Lower lobe of right lung (tissue), 2 donors: ENCODE measurements around the gene ITPK1. TPM values are rescaled to one million over a fixed set of nuclear protein-coding genes. Genes with fewer than 3 reads are reported as not detected.

ENCODE experiments used
- ATAC-seq, 2 donors: fragments of 200-7000 bp; cut with Tn5 transposase; one replicate each; pipeline ENCODE4 v1.9.1; 2020 to 2022; ENCODE audit warnings: mild to moderate bottlenecking in 2 of 2, moderate library complexity in 2 of 2
- DNase-seq: peaks from one replicate; pipeline ENCODE4 v3.0.0-alpha.2; 2020
- H3K27ac ChIP-seq: fragments of 200-600 bp; one replicate; pipeline ENCODE4 v1.8.0; 2022
- H3K27me3 ChIP-seq: fragments of 200-600 bp; one replicate; pipeline ENCODE4 v1.8.0; 2022; ENCODE audit warnings: low read depth
- H3K36me3 ChIP-seq: fragments of 200-600 bp; one replicate; pipeline ENCODE4 v1.8.0; 2022; ENCODE audit warnings: mild to moderate bottlenecking
- H3K4me1 ChIP-seq: fragments of 200-600 bp; one replicate; pipeline ENCODE4 v1.8.0; 2022
- H3K4me3 ChIP-seq: fragments of 200-600 bp; one replicate; pipeline ENCODE4 v1.8.0; 2022; ENCODE audit warnings: mild to moderate bottlenecking
- H3K9me3 ChIP-seq: fragments of 200-600 bp; one replicate; pipeline ENCODE4 v1.8.0; 2022
- intact Hi-C: fragments of 100-400 bp; cut with DNase I; formaldehyde crosslinking; loops from one replicate; pipeline ENCODE4 v1.11.0; 2022
- total RNA-seq: library from RNA; stranded (reverse); fragmentation: NEBNext Ultra II Directional; extraction: Animal tissue kit (Norgen Biotek cat#: 25700); gene quantifications from one replicate; pipeline ENCODE4 v1.2.1, GENCODE V29; 2021
- TF ChIP-seq, protein P1 (sequence below): fragments of 200-600 bp; IDR thresholded peaks from one replicate; pipeline ENCODE4 v1.8.0; 2022; ENCODE audit warnings: antibody characterized with exemption, mild to moderate bottlenecking
- donor health status: DM: no; HTN: yes; CAD: no; lungs with severe emphysema.

The ITPK1 gene
- total RNA-seq, 1 donor from 2014 or later: 129 TPM

DNA sequence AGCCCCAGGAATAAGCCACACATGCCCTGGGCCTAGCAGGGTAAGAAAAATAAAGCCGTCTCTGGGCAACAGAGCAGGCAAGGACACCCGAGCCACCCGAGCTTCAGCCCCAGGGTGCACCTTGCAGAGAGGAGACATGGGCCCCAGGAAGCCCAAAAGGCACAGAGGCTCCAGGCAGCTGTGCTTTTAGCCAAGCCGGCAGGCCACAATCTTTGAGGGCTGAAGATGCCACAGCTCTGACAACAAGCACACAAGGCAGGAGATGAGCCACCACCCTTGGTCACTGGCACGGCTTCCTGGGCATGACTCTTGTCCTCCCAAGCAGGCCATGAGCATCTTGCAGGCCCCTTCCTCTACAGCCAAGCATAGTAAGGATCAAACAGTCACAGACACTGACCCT lies 86.3 kb downstream of the ITPK1 start:
- Histone ChIP-seq H3K4me3 (no peak overlapping the region), H3K27ac (no peak overlapping the region), H3K9me3 (no peaks in the 10 kb centered on the region), H3K4me1 (peaks cover 28% of the 10 kb centered on the region), H3K27me3 (no peaks in the 10 kb centered on the region), H3K36me3 (no peaks in the 10 kb centered on the region)
- no peak for DNase-seq
- TF ChIP-seq, protein P1, sequence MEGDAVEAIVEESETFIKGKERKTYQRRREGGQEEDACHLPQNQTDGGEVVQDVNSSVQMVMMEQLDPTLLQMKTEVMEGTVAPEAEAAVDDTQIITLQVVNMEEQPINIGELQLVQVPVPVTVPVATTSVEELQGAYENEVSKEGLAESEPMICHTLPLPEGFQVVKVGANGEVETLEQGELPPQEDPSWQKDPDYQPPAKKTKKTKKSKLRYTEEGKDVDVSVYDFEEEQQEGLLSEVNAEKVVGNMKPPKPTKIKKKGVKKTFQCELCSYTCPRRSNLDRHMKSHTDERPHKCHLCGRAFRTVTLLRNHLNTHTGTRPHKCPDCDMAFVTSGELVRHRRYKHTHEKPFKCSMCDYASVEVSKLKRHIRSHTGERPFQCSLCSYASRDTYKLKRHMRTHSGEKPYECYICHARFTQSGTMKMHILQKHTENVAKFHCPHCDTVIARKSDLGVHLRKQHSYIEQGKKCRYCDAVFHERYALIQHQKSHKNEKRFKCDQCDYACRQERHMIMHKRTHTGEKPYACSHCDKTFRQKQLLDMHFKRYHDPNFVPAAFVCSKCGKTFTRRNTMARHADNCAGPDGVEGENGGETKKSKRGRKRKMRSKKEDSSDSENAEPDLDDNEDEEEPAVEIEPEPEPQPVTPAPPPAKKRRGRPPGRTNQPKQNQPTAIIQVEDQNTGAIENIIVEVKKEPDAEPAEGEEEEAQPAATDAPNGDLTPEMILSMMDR: no peak
- intact Hi-C loops: no loop called here
- ATAC-seq: no peak

DNA sequence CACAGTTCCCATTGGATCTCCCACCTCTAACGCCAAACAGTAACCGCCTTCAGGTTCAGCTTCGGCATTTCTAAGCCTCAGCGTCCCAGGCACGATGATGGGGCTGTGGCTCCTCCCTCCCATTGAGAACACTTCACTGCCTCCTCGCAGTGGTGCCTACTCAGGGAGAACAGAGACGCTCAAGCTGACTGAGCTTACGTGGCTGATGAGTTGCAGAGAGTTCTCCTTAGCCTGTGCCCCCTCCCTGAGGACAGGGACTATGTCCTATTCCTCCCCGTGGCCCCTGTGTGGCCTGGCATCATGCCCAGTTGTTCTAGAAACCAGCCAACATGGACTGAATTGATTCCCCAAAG lies 87.0 kb downstream of the ITPK1 start:
- DNase-seq: no peak
- H3K36me3 ChIP-seq: no peaks in the 10 kb centered on the region
- H3K9me3 ChIP-seq: no peaks in the 10 kb centered on the region
- TF ChIP-seq, protein P1: no peak
- H3K27ac ChIP-seq: no peak overlapping the region
- ATAC-seq: no peak
- peaks cover 25% of the 10 kb centered on the region for H3K4me1 ChIP-seq
- H3K4me3 ChIP-seq: no peak overlapping the region
- H3K27me3 ChIP-seq: no peaks in the 10 kb centered on the region
- intact Hi-C loops: no loop called here

DNA sequence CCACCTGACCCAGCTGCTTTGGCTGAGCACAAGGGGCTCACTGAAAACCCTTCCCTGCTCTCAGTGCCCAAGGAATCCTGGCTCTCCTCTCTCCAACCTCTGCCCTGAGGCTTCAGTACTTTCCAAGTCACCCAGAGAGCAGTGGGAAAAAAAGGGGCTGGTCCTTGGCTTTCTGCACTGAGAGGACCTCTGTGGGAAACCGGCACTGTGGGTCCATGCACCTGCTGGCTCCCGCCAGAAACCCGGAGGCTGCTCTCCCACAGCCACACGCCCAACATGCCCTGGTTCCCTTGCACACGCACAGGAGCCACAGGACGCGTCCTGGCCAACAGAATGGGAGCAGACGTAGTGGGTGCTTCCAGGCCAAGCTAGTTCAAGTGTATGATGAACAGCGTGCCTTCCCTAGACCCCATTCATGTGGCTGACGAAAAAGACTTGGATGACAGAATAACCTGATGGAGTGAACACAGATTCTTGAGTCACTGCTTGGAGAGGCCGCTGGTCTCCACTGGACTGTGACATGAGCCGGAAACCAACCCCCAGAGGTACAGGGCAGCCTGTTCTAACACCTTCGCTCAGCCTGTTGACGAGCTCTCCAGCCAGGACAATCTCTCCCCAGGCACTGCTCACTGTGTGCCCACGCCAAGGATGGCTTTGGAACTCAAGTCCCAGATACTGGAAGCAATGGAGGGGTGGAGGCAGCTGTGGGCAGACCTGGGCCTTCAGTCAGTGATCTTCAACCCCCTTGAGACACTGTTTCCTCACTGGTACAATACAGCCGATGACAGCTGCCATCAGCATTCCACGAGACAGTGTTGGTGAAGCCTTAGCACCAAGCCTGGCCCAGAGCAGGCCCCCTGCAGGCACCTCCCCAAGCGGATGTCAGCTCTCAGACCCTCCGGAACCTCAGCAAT lies 87.7 kb downstream of the ITPK1 start:
- Histone ChIP-seq H3K4me1 (peaks cover 19% of the 10 kb centered on the region), H3K36me3 (no peaks in the 10 kb centered on the region), H3K9me3 (no peaks in the 10 kb centered on the region), H3K27ac (no peak overlapping the region), H3K4me3 (no peak overlapping the region), H3K27me3 (no peaks in the 10 kb centered on the region)
- intact Hi-C loops: no loop called here
- DNase-seq (no peak), ATAC-seq (no peak)
- TF ChIP-seq, protein P1: no peak

DNA sequence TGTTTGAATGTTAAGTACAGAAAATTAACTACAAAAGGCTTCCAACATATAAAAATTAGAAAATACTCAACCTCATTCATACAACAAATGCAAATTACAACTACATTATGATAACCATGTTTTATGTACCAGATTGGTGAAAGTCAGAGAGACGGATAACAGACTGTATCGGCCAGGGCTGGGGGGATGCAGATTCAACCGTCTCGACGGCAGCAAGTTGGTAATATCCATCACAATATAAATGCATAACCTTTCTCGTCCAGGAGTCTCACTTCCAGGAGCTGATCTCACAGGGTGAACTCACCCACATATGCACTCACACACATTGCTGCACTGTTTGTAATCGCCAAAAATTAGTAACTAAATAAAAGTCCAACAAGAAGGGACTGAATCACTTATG lies 89.4 kb downstream of the ITPK1 start:
- intact Hi-C loops: no loop called here
- no peak overlapping the region for H3K27ac ChIP-seq

DNA sequence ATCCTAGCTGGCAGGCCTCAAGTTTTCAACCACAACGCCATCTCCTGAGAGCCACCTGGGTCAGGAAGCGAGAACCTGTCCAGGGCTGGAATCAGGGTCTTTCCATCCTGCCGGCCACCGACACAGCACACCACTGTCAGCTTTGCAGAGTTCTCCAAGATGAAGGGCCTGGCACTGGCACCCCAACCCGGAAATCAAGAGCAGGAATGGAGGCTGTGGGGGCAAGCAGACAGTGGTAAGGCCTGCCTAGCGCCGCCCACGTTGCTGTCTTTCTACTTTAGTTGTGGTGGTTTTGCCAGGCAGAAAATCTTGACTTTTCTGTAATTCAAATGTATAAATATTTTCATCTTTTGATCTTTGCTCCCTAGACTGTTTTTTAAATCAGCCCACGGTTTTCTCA lies 90.7 kb downstream of the ITPK1 start:
- no peaks in the 10 kb centered on the region for H3K4me1 ChIP-seq
- no peaks in the 10 kb centered on the region for H3K36me3 ChIP-seq
- TF ChIP-seq, protein P1: no peak
- H3K27me3 ChIP-seq: no peaks in the 10 kb centered on the region
- H3K9me3 ChIP-seq: no peaks in the 10 kb centered on the region
- no peak overlapping the region for H3K4me3 ChIP-seq
- intact Hi-C loops: no loop called here
- no peak overlapping the region for H3K27ac ChIP-seq
- no peak for ATAC-seq
- no peak for DNase-seq

More for the DNA sequence above, 89.4 kb downstream of the ITPK1 start:
- Histone ChIP-seq H3K36me3 (no peaks in the 10 kb centered on the region), H3K27me3 (no peaks in the 10 kb centered on the region), H3K4me3 (no peak overlapping the region), H3K9me3 (no peaks in the 10 kb centered on the region), H3K4me1 (peaks cover 2% of the 10 kb centered on the region)
- ATAC-seq (no peak), DNase-seq (no peak)
- TF ChIP-seq, protein P1: no peak
